ENCODE results near the gene RNU6-1.

GRCh38 chr15:67862750-67863441 lies 23.1 kb upstream of the RNU6-1 start:
- no peak for TF ChIP-seq POLR2A (IDR thresholded peaks at IDR 0.05)
- TF ChIP-seq, protein P1, sequence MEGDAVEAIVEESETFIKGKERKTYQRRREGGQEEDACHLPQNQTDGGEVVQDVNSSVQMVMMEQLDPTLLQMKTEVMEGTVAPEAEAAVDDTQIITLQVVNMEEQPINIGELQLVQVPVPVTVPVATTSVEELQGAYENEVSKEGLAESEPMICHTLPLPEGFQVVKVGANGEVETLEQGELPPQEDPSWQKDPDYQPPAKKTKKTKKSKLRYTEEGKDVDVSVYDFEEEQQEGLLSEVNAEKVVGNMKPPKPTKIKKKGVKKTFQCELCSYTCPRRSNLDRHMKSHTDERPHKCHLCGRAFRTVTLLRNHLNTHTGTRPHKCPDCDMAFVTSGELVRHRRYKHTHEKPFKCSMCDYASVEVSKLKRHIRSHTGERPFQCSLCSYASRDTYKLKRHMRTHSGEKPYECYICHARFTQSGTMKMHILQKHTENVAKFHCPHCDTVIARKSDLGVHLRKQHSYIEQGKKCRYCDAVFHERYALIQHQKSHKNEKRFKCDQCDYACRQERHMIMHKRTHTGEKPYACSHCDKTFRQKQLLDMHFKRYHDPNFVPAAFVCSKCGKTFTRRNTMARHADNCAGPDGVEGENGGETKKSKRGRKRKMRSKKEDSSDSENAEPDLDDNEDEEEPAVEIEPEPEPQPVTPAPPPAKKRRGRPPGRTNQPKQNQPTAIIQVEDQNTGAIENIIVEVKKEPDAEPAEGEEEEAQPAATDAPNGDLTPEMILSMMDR (IDR thresholded peaks at IDR 0.05), result no peak

All from ovary (tissue), 3 donors.